Smooth muscle cell (in vitro differentiated cells): Measurements from ENCODE around the gene C1QTNF12. TPM values are rescaled to one million over a fixed set of nuclear protein-coding genes. Genes with fewer than 3 reads are reported as not detected.
A peak's percentile ranks its signal among the peaks of the same experiment; 100 is the strongest.

Source experiments
- DNase-seq: peaks from one replicate; lab custom pipeline; 2025; ENCODE audit not compliant: unreplicated experiment; lab: John Stamatoyannopoulos, UW
- H2AFZ ChIP-seq: fragments of 200-600 bp; sonication (generic); 2 replicates; pipeline ENCODE4 v1.6.0; 2016; ENCODE audit warnings: antibody characterized with exemption, low read depth, mild to moderate bottlenecking
- H3F3A ChIP-seq: fragments of 200-600 bp; sonication (generic); 2 replicates; pipeline ENCODE4 v1.6.0; 2017; ENCODE audit warnings: antibody characterized with exemption, low read depth
- H3K27ac ChIP-seq: fragments of 200-600 bp; sonication (generic); 2 replicates; pipeline ENCODE4 v1.5.1; 2016; ENCODE audit warnings: low read depth, mild to moderate bottlenecking
- H3K27me3 ChIP-seq: fragments of 200-600 bp; sonication (generic); 2 replicates; pipeline ENCODE4 v1.6.1; 2016; ENCODE audit warnings: low read depth, mild to moderate bottlenecking
- H3K36me3 ChIP-seq: fragments of 200-600 bp; sonication (generic); 2 replicates; pipeline ENCODE4 v1.5.1; 2016; ENCODE audit warnings: low read depth
- H3K4me1 ChIP-seq: fragments of 200-600 bp; sonication (generic); 2 replicates; pipeline ENCODE4 v1.5.1; 2016; ENCODE audit warnings: low read depth
- H3K4me2 ChIP-seq: fragments of 200-600 bp; sonication (generic); 2 replicates; pipeline ENCODE4 v1.6.0; 2016; ENCODE audit warnings: mild to moderate bottlenecking
- H3K4me3 ChIP-seq: fragments of 200-600 bp; sonication (generic); 2 replicates; pipeline ENCODE4 v1.5.1; 2016; ENCODE audit warnings: mild to moderate bottlenecking
- H3K79me2 ChIP-seq: fragments of 200-600 bp; sonication (generic); 2 replicates; pipeline ENCODE4 v1.6.0; 2016; ENCODE audit warnings: low read depth, mild to moderate bottlenecking
- H3K9ac ChIP-seq: fragments of 200-600 bp; sonication (generic); 2 replicates; pipeline ENCODE4 v1.6.0; 2016; ENCODE audit warnings: low read depth
- H3K9me3 ChIP-seq: fragments of 200-600 bp; sonication (generic); replicated peaks from 2 replicates; pipeline ENCODE4 v1.5.1; 2016; ENCODE audit warnings: low read depth
- H4K20me1 ChIP-seq: fragments of 200-600 bp; sonication (generic); 2 replicates; pipeline ENCODE4 v1.6.0; 2016; ENCODE audit warnings: low read depth
- CTCF ChIP-seq: fragments of 200-600 bp; sonication (generic); IDR thresholded peaks from 2 replicates; pipeline ENCODE4 v1.5.1; 2017; ENCODE audit warnings: borderline replicate concordance, mild to moderate bottlenecking, antibody characterized with exemption; ENCODE audit not compliant: insufficient read depth, poor library complexity, severe bottlenecking
- WGBS: methylation state at CpG from one replicate; pipeline ENCODE4 v1.1.7; 2016; ENCODE audit warnings: low lambda C conversion rate; 5-methylcytosine and 5-hydroxymethylcytosine counted together
- polyA plus RNA-seq: library from polyadenylated mRNA; unstranded; fragments of >200 nt; fragmentation: Nextera tagmentation; extraction: Ambion mirVana; gene quantifications from 2 replicates; pipeline ENCODE4 v1.2.1, GENCODE V29; 2016
- total RNA-seq: library from RNA; depleted of rRNA; stranded (reverse); fragments of >200 nt; gene quantifications from 2 replicates; pipeline ENCODE4 v1.2.3, GENCODE V29; 2014

Gene C1QTNF12
- total and polyA plus RNA-seq, 2 experiments from 2014 or later: 1.8 to 5.4 TPM

GRCh38 chr1:1264868-1265272 lies 18.3 kb upstream of the C1QTNF12 start:
- TF ChIP-seq CTCF: peak; percentile 25
- Histone ChIP-seq H4K20me1 (peaks cover 67% of the 10 kb centered on the region), H3K9ac (peak overlapping the region; percentile 85), H3K4me1 (no peaks in the 10 kb centered on the region), H3F3A (peaks cover 8% of the 10 kb centered on the region), H2AFZ (no peak overlapping the region), H3K79me2 (peaks cover 63% of the 10 kb centered on the region), H3K36me3 (no peaks in the 10 kb centered on the region), H3K27ac (peak overlapping the region; percentile 95), H3K27me3 (no peaks in the 10 kb centered on the region), H3K4me2 (peak overlapping the region; percentile 52), H3K4me3 (no peak overlapping the region), H3K9me3 (no peaks in the 10 kb centered on the region)
- 47% methylated on average over 10 of the region's 10 CpGs for WGBS
- DNase-seq: peak; percentile 13

GRCh38 chr1:1264026-1264425 lies 17.5 kb upstream of the C1QTNF12 start:
- WGBS: 76% methylated on average over 9 of the region's 9 CpGs
- peak overlapping the region; percentile 27 for H3K4me2 ChIP-seq
- H3F3A ChIP-seq: peaks cover 8% of the 10 kb centered on the region
- peak overlapping the region; percentile 95 for H3K27ac ChIP-seq
- peaks cover 68% of the 10 kb centered on the region for H4K20me1 ChIP-seq
- H3K4me3 ChIP-seq: no peak overlapping the region
- H2AFZ ChIP-seq: no peak overlapping the region
- DNase-seq: no peak
- no peaks in the 10 kb centered on the region for H3K36me3 ChIP-seq
- no peak for TF ChIP-seq CTCF
- peak overlapping the region; percentile 56 for H3K9ac ChIP-seq
- H3K9me3 ChIP-seq: no peaks in the 10 kb centered on the region
- no peaks in the 10 kb centered on the region for H3K27me3 ChIP-seq
- no peaks in the 10 kb centered on the region for H3K4me1 ChIP-seq
- H3K79me2 ChIP-seq: peaks cover 56% of the 10 kb centered on the region

GRCh38 chr1:1262758-1263157 lies 16.2 kb upstream of the C1QTNF12 start:
- Histone ChIP-seq H3K27me3 (no peaks in the 10 kb centered on the region), H3K79me2 (peaks cover 46% of the 10 kb centered on the region), H3K36me3 (no peaks in the 10 kb centered on the region), H3K4me2 (no peak overlapping the region), H3K27ac (peak overlapping the region; percentile 95), H3F3A (peaks cover 8% of the 10 kb centered on the region), H2AFZ (no peak overlapping the region), H3K4me1 (no peaks in the 10 kb centered on the region), H3K4me3 (no peak overlapping the region), H3K9me3 (no peaks in the 10 kb centered on the region), H4K20me1 (peaks cover 70% of the 10 kb centered on the region), H3K9ac (no peak overlapping the region)
- no peak for TF ChIP-seq CTCF
- no peak for DNase-seq
- 95% methylated on average over 8 of the region's 8 CpGs for WGBS

GRCh38 chr1:1262071-1262470 lies 15.5 kb upstream of the C1QTNF12 start:
- 99% methylated on average over 17 of the region's 17 CpGs for WGBS
- Histone ChIP-seq H3K9me3 (no peaks in the 10 kb centered on the region), H3F3A (peaks cover 8% of the 10 kb centered on the region), H4K20me1 (peaks cover 75% of the 10 kb centered on the region), H3K4me1 (no peaks in the 10 kb centered on the region), H3K4me3 (no peak overlapping the region), H3K27ac (no peak overlapping the region), H3K4me2 (no peak overlapping the region), H3K36me3 (no peaks in the 10 kb centered on the region), H3K79me2 (peaks cover 40% of the 10 kb centered on the region), H2AFZ (no peak overlapping the region), H3K27me3 (no peaks in the 10 kb centered on the region), H3K9ac (no peak overlapping the region)
- no peak for DNase-seq
- no peak for TF ChIP-seq CTCF
